ENCODE data around the gene DNAH2.

The DNAH2 gene

DNA sequence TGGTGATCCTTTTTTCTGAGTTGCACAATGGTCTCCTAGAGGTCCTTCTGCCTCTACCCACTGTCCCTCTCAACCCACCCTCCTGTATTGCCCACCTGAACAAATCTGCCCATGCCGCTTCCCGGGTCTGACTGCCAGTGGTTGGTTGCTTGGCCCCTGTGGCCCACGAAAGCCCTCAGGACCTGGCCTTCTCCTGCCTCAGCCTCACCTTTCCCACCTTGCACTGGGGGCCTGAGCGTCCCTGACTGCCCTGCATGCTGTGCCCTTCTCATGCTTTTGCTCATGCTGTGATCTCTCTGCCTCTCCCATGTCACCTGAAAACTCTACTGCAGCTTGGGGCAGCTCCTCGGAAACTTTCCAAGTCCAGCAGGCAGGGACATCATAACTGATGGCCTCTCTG is 102.7 kb downstream of the DNAH2 start:
- no peak for DNase-seq (ENCODE audit: low read depth)

DNA sequence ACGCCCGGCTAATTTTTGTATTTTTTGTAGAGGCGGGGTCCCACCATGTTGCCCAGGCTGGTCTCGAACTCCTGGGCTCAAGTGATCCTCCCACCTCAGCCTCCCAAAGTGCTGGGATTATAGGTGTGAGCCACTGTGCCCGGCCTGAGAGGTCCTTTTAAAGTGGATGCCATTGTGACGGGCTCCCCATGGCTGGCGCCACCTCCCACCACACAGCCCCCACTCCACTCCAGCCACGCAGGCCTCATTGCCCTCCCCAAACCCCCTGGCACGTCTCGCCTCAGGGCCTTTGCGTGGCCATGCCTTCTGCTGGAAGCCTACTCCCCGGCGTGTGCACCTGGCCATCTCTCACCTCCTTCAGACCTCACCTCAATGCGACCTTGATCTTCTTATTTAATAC is 104.6 kb downstream of the DNAH2 start:
- no peak for DNase-seq (ENCODE audit: low read depth)

DNA sequence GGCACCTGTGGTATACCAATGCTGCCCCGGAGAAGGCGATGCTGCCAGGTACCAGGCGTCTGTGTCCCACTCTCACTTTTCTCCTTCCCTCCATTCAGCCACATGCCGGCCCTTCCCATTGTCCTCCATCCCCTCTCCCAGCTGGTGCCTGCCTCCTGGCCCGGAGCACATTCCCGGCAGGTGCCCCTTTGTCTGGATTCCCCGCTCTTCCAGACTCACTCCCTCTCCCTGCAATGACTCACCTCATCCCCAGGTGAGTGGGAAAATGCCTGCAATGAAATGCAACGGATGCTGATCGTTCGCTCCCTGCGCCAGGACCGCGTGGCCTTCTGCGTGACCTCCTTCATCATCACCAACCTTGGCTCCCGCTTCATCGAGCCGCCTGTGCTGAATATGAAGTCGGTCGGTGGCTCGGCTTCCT is 106.0 kb downstream of the DNAH2 start:
- DNase-seq (ENCODE audit: low read depth) = no peak

DNA sequence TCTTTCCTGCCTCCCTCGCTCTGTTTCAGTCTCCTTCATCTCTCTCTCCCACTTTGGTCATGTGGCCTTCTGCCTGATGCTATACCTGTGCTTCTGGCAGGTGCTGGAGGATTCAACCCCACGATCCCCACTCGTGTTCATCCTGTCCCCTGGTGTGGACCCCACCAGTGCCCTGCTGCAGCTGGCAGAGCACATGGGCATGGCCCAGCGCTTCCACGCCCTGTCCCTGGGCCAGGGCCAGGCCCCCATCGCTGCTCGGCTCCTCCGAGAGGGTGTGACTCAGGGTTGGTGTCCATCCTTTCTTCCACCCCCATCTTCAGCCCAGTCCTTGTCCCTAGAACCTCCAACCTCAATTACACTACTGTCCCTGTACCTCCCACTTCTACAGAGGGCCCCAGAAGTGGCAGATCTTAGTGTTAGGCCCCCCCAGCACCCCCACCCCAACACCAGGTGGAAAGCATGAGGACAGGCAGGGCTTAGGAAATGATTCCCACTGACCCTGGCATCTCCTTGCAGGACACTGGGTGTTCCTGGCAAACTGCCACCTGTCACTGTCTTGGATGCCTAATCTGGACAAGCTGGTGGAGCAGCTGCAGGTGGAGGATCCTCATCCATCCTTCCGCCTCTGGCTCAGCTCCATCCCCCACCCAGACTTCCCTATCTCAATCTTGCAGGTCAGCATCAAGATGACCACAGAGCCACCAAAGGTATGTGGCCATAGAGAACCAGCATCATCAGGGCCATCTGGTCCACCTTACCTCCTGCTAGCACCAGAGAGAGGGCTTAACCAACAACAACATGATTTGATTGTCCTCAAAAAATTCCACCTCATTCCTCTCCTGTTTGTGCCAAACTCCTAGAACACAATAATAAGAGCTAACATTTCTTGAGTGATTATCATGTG is 106.7 kb downstream of the DNAH2 start:
- DNase-seq (ENCODE audit: low read depth) = no peak

DNA sequence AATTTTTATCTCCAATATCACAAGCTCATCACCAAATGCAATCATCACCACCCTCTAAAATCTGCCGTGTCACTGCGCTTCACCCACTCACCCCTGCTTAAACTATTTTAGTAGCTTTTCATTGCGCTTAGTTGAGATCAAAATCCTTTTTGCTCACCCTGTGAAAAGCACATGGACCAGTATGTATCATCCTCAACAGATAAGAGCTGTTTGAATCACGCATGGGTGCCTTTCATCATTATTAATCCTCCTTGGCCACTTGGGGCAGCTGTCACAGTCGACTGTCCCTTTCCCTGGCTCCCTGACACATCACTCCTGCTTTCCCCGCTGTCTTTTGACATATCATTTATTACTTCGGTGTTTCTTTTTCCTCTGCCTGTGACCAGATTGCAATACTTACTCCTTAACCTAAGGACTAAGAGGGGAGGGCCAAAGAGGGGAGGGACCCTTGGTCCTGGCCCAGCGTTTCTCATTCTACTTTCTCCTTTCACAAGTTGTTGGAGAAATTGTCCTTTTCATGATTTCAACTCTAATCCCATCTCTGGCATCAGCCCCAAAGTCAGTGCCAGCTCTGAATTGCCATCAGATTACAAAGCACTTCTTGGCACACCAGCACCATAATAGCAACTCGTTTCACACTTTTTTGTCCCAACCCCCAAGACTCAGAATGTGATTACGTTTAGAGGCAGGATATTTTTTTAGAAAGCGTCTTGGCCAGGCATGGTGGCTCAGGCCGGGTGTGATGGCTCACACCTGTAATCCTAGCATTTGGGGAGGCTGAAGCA is 107.9 kb downstream of the DNAH2 start:
- no peak for DNase-seq (ENCODE audit: low read depth)

DNA sequence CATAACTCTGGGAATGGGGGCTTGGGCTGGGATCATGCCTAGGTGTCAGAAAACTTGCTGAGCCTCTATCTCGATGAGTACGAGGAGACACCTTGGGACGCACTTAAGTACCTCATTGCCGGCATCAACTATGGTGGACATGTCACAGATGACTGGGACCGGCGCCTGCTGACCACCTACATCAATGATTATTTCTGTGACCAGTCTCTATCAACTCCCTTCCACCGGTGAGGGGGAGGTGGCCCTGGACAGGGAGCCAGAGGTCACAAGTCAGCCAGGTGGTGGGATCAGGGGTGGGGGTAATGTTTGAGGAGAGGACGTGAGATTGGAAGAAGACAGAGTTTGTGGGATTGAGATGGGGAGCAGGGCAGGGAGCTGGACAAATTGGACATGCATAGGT is 113.1 kb downstream of the DNAH2 start:
- DNase-seq (ENCODE audit: low read depth) = no peak

DNA sequence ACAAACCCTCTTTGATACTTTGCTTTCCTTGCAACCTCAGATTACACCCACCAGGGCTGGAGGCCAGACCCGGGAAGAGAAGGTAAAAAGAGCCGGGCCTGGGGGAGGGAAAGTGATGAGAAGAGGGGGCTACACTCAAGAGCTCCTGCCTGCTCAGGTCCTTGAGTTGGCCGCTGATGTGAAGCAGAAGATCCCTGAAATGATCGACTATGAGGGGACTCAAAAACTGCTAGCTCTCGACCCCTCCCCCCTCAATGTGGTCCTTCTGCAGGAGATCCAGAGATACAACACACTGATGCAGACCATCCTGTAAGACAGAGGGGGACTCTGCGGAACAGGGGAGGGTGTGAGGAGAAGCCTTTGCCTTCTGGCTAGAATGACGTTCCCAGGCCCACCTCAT is 113.7 kb downstream of the DNAH2 start:
- DNase-seq (ENCODE audit: low read depth) = no peak

DNA sequence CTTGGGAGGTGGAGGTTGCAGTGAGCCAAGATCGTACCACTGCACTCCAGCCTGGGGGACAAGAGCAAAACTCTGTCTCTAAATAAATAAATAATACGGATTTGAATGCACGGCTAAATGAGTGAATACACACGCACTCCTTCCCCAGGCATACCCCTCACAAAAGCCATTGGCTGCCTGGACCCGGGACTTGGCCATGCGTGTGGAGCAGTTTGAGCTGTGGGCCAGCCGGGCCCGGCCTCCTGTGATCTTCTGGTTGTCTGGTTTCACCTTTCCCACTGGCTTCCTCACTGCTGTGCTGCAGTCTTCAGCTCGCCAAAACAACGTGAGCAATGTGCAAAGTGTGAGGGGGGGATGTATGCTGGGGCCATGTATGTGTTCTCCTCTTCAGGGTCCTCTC is 114.9 kb downstream of the DNAH2 start:
- DNase-seq (ENCODE audit: low read depth) = no peak

DNA sequence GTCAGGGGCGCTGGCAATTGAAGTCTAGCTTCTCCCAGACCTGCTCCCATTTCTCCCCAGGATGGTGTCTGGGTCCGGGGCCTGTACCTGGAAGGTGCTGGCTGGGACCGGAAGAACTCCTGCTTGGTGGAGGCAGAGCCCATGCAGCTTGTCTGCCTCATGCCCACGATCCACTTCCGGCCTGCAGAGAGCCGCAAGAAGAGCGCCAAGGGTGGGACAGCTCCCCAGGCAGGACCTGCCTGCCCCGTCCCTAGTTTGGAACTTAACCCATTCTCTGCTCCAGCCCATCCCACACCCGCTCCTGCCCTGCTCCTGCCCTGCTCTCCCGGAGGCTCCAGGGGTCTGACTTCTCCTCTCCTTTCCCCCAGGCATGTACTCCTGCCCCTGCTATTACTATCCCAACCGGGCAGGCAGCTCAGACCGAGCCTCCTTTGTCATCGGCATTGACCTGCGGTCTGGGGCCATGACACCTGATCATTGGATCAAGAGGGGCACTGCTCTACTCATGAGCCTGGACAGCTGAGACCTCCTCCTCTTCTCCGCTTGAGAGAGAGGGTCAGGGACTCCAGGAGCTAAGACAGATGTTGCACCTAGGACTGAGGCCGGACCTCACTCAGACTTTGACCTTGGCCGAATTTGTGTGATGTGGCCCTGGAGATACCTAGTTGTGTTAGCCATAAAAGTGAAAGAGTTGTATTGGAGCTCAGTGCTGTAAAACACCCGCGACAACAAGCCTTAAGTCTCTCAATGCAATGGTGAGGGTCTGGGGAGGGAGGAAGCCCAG is 115.7 kb downstream of the DNAH2 start:
- DNase-seq (ENCODE audit: low read depth) = no peak

DNA sequence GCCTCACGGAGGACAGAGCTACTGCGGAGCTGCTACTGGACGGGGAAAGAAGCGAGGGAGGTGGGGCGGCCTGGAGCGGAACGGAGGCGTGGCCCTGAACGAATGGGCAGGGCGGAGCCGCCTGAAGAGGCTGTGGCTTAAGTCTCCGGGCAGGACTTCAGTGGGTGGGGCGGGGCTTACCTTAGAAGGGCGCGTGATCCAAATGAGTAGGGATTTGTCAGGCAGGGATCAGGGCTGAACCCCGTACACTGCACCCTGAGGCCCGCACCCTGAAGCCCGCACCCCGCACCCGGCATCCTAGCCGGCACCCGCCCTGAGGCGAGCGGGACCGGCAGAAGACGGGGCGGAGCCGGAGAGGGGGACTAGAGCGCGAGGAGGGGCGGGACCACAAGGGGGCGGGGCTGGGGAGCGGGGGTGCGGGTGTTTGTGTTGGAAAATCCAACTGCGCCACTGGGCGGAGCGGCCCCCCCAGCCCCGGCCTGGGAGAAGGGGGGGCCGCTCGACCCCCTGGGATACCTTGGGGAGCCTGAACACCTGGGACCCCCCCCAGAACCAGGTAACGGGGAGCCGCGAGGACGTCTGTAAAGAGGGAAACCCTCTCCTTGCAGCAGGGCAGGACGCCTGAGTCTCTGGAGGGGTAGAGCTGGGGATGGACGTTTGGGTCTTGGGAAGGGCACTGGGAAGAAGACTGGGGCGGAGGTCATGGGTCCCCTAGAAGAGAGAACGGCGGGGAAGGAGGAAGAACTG is 116.4 kb downstream of the DNAH2 start, which contains the start of gene KDM6B:
KDM6B (plus strand) TSS at position 423 of the 747 bp plus-strand sequence. CDS start 11,338 bp downstream, outside the sequence.
- DNase-seq (ENCODE audit: low read depth) = peak; percentile 77

DNA sequence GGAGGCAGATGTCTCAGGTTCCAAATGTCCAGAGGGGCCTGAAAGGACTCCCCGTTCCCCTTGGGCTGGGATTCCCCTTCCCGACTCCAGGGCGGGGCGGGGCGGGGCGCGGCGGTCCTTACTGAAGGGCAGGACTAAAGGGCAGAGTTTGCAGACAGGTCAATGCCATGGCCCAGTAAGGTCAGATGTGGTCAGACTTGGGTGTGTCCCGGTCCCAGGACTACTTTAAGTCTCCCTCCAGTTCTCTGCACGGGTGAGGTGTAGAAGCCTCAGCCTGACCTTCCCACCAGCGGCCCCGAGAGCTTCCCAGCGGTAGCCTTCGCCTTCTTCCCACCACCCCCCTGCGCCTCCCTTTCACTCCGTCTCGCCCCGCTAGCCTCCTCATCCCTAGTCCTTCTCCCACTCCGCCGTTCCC is 117.0 kb downstream of the DNAH2 start:
- DNase-seq (ENCODE audit: low read depth) = no peak

DNA sequence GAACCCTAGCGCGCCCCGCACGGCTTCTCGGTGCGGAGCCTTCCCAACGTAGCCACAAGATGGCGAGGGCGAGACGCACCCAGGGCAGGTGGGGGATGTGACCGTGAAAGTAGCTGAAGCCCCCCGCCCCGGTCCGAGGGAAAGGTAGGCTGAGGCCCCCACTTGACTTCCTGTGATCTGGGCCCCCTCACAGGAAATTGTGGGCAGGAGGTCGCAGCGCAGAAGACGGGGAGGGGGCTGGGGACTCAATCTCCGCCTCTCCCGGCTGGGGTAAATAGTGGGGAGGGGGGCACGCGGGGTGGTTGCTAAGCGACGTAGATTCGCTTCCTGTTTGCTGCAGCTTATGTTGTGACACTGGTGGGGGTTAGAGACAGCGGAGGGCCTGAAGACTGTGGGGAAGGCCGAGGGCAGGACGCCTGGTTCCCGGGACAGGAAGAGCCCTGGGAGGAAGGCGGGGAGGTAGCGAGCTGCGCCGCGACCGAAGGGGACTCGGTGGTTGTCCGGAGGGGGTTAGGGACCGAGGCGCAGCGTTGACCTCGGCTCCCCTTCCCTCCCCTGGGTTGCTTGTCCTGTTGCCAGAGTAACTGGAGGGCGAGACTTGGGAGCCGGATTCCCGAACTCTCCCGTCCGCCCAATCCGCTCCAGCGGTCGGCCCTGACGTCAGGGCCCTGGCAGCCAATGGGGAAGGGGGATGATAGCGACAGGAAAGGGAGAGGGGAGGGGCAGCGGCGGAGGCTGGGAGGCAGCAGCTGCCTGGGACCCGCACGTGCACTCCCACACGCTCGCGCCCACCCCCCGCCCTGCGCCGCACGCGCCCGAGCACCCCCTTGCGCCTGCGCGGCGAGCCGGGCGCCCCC is 117.6 kb downstream of the DNAH2 start:
- peak; percentile 82 for DNase-seq (ENCODE audit: low read depth)

DNA sequence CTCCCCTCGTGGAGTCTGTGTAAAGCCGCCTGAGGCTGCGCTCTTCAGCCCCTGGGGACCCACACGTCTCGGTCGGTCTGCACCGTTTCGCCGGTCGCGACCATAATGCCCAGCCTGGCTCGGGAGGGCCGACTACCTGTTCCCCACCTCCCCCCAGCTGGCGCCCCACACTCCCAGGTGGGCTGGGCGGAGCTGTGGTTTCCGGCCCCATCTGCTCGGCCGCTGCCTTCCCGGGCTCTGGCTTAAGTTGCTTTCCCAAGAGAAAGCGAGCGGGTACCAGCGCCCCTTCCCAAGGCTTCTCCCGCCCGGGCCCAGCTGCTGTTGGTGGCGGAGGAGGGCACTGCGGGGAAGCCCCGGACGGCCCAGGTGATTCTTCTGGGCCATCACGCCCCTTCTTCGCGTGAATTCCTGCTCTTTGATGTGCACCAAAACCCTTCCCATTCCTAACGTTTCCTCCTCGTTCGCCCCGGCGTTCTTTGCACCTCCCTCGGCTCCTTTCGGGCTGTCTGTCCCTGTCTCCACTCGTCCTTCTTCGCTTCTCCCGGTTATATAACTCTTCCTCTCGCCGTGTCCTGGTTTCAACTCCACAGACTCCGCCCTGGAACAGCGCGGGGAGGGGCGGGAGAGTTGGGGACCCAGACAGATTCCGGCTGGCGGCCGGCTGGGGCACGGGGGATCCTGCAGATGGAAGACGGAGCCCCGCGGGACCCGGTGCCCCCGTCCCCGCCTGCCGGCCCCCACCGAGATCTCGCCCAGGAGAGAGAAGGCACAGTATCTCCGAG is 118.5 kb downstream of the DNAH2 start:
- no peak for DNase-seq (ENCODE audit: low read depth)

DNA sequence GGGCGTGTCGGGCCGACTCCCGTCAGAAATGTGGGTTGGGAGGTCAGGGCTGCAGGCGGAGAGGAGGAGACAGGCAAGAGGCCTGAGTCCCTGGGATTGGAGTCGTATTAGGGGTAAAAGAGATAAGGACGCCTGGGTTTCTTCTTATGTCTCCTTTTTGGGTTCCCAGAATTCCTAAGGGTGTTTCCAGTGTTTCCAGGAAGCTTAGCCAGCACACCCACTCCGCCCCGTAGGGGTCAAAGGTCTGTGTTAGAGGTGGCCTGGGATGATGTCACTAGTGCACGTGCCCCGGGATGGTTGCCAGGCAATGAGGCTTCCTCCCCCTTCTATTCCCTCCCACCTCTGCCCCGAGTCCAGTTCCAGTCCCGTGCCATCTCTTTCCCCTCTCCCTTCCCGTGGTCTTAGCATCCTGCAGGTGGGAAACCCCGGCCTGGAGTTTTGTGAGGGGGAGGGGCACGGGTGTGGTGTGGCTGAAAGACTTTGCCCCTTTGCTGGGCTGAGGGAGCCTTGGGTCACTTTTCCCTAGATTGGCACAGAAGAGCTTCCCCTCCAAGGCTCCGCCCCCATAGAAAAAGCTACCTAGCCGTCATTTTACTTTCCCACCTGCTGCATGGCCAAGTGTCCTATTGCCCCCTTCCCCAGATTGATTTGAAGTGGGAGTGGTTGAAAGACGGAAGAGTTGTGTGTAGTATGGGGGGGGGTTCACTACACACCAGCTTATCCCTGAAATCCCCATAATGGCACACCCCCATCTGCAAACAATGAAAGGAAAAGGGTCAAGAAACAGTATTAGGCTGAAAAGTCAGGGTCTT is 119.3 kb downstream of the DNAH2 start:
- DNase-seq (ENCODE audit: low read depth) = peak; percentile 46

DNA sequence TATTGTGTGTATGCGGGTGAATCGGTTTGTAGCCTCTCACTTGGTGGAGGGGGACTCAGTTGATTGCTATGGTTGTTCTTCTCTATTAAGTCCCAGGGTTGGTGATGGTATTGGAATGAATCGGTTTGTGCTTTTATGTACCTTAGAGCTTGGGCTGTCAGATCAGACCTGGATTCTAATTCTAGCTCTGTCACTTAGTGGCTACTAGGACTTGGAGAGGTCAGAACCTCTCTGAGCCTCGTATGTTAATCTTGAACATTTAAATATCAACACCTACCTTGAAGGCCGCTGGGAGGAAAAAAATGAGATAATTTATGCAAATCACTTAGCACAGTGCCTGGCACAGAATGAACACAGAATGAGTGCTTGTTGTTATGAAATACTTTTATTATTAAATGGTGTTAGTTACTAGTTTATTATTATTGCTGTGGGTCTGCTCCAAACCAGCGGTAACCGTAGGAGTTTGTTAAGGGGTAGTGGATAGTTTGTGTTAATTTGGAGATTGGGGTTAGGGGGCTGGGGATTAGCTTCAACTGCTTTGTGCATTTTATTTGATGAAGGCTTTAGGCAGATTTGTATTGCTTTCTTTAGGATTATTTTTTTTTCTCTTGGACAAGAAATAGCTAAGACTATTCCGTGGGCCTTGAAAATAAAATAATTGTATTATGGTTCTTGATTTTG is 120.0 kb downstream of the DNAH2 start:
- no peak for DNase-seq (ENCODE audit: low read depth)

DNA sequence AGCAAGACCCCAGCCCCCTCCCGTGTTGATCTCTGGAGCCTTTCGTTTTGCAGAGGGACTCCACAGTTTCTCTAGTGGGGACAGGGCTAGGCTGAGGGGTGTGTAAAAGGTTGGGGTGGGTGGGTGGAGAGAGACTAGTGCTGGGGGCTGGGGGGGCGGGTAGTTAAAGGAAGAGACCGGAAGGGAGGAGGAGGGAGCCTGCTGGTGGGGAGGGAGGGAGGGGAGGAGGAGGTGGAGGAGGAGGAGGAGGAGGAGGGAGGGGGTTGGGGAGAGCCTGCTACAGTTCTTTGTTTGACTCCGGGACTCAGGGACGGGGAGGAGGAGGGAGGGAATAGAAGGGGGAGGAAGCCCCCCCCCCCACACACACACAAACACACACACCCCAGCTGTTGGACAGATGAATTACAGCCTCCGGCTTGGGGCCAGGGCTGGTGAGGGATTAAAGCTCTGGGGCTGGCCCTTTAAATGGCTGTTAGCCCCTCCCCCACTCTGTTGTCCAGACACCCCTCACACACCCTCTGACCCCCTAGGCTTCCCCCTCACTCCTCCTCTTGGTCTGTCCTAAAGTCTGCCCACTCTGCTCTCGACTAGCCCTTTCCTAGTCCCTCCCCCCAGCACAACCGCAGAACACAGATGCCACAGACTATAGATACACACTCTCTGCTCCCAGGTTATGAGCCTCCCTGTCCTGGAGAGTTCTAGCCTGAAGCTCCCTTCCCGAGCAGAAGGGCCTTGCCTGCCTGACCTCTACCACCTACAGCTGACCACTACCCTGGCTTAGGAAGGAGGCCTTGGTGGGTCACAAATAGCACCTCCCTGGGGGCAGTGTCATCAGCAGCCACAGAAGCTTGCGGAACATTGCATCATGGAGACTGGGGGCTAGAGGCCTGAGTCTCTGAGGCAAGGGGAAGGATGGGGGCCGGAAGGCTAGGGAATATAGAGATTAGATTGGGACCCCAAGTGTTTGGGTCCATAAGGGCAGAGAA is 120.8 kb downstream of the DNAH2 start:
- no peak for DNase-seq (ENCODE audit: low read depth)

All from stimulated activated CD8-positive, alpha-beta memory T cell treated with anti-CD3 and anti-CD28 coated beads, Interleukin-4, amount 100 ng/mL, for 24 hours (primary cell).